Measurements from ENCODE around the gene STXBP5L. TPM values are rescaled to one million over a fixed set of nuclear protein-coding genes. Genes with fewer than 3 reads are reported as not detected.
"Not testable (repeated sequence)": the region's sequence is repeated elsewhere in the genome, so short reads cannot be mapped to it uniquely, and the experiment has no call there.

Gene STXBP5L
- total RNA-seq, 1 donor from 2014 or later: 2.3 TPM

- no peak overlapping the region for H3K27ac Mint-ChIP-seq
- H3K9me3 Mint-ChIP-seq: no peaks in the 10 kb centered on the region
- Histone ChIP-seq H3K36me3 (no peaks in the 10 kb centered on the region), H3F3A (ENCODE audit: low read depth) (no peaks in the 10 kb centered on the region), H3K9ac (no peak overlapping the region), H3K27me3 (no peaks in the 10 kb centered on the region), H3K79me2 (ENCODE audit: low read depth) (no peaks in the 10 kb centered on the region), H3K4me2 (no peak overlapping the region), H3K27ac (no peak overlapping the region), H3K4me3 (no peak overlapping the region), H3K4me1 (no peaks in the 10 kb centered on the region), H3K9me3 (ENCODE audit: low read depth) (no peaks in the 10 kb centered on the region), H4K20me1 (ENCODE audit: low read depth) (no peaks in the 10 kb centered on the region), H2AFZ (replicated peaks) (no peak overlapping the region)
- DNase-seq (ENCODE audit: low spot score): no peak
- TF ChIP-seq EZH2phosphoT487 (IDR thresholded peaks at IDR 0.05) (no peak), EZH2 (IDR thresholded peaks at IDR 0.05) (no peak), CTCF (IDR thresholded peaks at IDR 0.05) (no peak)
- no peak overlapping the region for H3K4me3 Mint-ChIP-seq
- H3K36me3 Mint-ChIP-seq: no peaks in the 10 kb centered on the region
- no peaks in the 10 kb centered on the region for H3K27me3 Mint-ChIP-seq (ENCODE audit: insufficient read depth, low read depth)
- H3K4me1 Mint-ChIP-seq: no peaks in the 10 kb centered on the region
Observed at GRCh38 chr3:120892921-120893320, 15.1 kb upstream of the STXBP5L start.

- Mint-ChIP-seq H3K9me3 (peaks cover 3% of the 10 kb centered on the region), H3K36me3 (no peaks in the 10 kb centered on the region), H3K27me3 (ENCODE audit: insufficient read depth, low read depth) (no peaks in the 10 kb centered on the region), H3K27ac (no peak overlapping the region), H3K4me3 (no peak overlapping the region), H3K4me1 (no peaks in the 10 kb centered on the region)
- no peaks in the 10 kb centered on the region for H3K79me2 ChIP-seq (ENCODE audit: low read depth)
- H3F3A ChIP-seq (ENCODE audit: low read depth): no peaks in the 10 kb centered on the region
- no peak overlapping the region for H2AFZ ChIP-seq (replicated peaks)
- no peaks in the 10 kb centered on the region for H4K20me1 ChIP-seq (ENCODE audit: low read depth)
- TF ChIP-seq EZH2 (IDR thresholded peaks at IDR 0.05) (no peak), EZH2phosphoT487 (IDR thresholded peaks at IDR 0.05) (no peak), CTCF (IDR thresholded peaks at IDR 0.05) (no peak)
- no peak overlapping the region for H3K9ac ChIP-seq
- no peak overlapping the region for H3K4me3 ChIP-seq
- DNase-seq (ENCODE audit: low spot score): peak; percentile 3
- H3K9me3 ChIP-seq (ENCODE audit: low read depth): no peaks in the 10 kb centered on the region
- no peaks in the 10 kb centered on the region for H3K4me1 ChIP-seq
- no peaks in the 10 kb centered on the region for H3K36me3 ChIP-seq
- H3K27ac ChIP-seq: no peak overlapping the region
- H3K27me3 ChIP-seq: no peaks in the 10 kb centered on the region
- no peak overlapping the region for H3K4me2 ChIP-seq
Observed at GRCh38 chr3:120894316-120895057, 13.5 kb upstream of the STXBP5L start.

GRCh38 chr3:120901716-120902115 lies 6.3 kb upstream of the STXBP5L start:
- not testable (repeated sequence) for H3K27me3 Mint-ChIP-seq (ENCODE audit: insufficient read depth, low read depth); H3K27me3 ChIP-seq; H3K4me2 ChIP-seq; H3K4me3 Mint-ChIP-seq; H3K9me3 Mint-ChIP-seq; DNase-seq (ENCODE audit: low spot score); H3K9ac ChIP-seq; H3K36me3 Mint-ChIP-seq; H3K27ac ChIP-seq; H2AFZ ChIP-seq (replicated peaks); H3K4me1 ChIP-seq; H3K79me2 ChIP-seq (ENCODE audit: low read depth); H3K9me3 ChIP-seq (ENCODE audit: low read depth); H3K36me3 ChIP-seq; H3K27ac Mint-ChIP-seq; H3K4me3 ChIP-seq; H4K20me1 ChIP-seq (ENCODE audit: low read depth); H3K4me1 Mint-ChIP-seq; H3F3A ChIP-seq (ENCODE audit: low read depth)

- Histone ChIP-seq H2AFZ (replicated peaks) (no peak overlapping the region), H3K4me2 (no peak overlapping the region), H3F3A (ENCODE audit: low read depth) (peaks cover 6% of the 10 kb centered on the region), H3K9ac (no peak overlapping the region), H4K20me1 (ENCODE audit: low read depth) (no peaks in the 10 kb centered on the region), H3K4me3 (no peak overlapping the region), H3K27me3 (peaks cover 16% of the 10 kb centered on the region), H3K27ac (no peak overlapping the region), H3K9me3 (ENCODE audit: low read depth) (no peaks in the 10 kb centered on the region), H3K36me3 (no peaks in the 10 kb centered on the region), H3K79me2 (ENCODE audit: low read depth) (no peaks in the 10 kb centered on the region), H3K4me1 (peaks cover 3% of the 10 kb centered on the region)
- Mint-ChIP-seq H3K27me3 (ENCODE audit: insufficient read depth, low read depth) (peaks cover 4% of the 10 kb centered on the region), H3K9me3 (peaks cover 8% of the 10 kb centered on the region), H3K27ac (no peak overlapping the region), H3K36me3 (no peaks in the 10 kb centered on the region), H3K4me1 (peaks cover 3% of the 10 kb centered on the region), H3K4me3 (no peak overlapping the region)
- TF ChIP-seq EZH2 (IDR thresholded peaks at IDR 0.05): no peak
- TF ChIP-seq EZH2phosphoT487 (IDR thresholded peaks at IDR 0.05): no peak
- no peak for TF ChIP-seq CTCF (IDR thresholded peaks at IDR 0.05)
- no peak for DNase-seq (ENCODE audit: low spot score)
Observed at GRCh38 chr3:120903221-120903620, 4.8 kb upstream of the STXBP5L start.

Measured in neural progenitor cell (in vitro differentiated cells).